ENCODE data around the gene CYP2C18.

DNA sequence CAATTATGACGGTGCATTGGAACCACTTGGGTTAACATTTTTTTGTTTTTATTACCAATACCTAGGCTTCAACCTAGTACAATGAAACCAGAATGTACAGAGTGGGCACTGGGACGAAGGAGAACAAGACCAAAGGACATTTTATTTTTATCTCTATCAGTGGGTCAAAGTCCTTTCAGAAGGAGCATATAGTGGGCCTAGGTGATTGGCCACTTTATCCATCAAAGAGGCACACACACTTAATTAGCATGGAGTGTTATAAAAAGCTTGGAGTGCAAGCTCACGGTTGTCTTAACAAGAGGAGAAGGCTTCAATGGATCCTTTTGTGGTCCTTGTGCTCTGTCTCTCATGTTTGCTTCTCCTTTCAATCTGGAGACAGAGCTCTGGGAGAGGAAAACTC, 78.9 kb downstream of the CYP2C18 start, which contains the start of gene CYP2C19:
- TF ChIP-seq, protein P1, sequence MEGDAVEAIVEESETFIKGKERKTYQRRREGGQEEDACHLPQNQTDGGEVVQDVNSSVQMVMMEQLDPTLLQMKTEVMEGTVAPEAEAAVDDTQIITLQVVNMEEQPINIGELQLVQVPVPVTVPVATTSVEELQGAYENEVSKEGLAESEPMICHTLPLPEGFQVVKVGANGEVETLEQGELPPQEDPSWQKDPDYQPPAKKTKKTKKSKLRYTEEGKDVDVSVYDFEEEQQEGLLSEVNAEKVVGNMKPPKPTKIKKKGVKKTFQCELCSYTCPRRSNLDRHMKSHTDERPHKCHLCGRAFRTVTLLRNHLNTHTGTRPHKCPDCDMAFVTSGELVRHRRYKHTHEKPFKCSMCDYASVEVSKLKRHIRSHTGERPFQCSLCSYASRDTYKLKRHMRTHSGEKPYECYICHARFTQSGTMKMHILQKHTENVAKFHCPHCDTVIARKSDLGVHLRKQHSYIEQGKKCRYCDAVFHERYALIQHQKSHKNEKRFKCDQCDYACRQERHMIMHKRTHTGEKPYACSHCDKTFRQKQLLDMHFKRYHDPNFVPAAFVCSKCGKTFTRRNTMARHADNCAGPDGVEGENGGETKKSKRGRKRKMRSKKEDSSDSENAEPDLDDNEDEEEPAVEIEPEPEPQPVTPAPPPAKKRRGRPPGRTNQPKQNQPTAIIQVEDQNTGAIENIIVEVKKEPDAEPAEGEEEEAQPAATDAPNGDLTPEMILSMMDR (IDR thresholded peaks at IDR 0.05; ENCODE audit: poor library complexity) = no peak
- no peak for TF ChIP-seq EZH2 (IDR thresholded peaks at IDR 0.05; ENCODE audit: borderline replicate concordance)
- TF ChIP-seq EZH2phosphoT487 (IDR thresholded peaks at IDR 0.05; ENCODE audit: low read depth, severe bottlenecking, unreplicated experiment) = no peak
